GM12865 (cell line): Measurements from ENCODE around the gene FRA10AC1.

Experiments used
- DNase-seq: peaks from one replicate; pipeline ENCODE4 v3.0.0; 2010; ENCODE audit warnings: low read depth
- H3K4me3 ChIP-seq: 2 replicates; pipeline ENCODE4 v1.5.1; 2011; ENCODE audit warnings: mild to moderate bottlenecking, low read depth, low read length, control low read depth
- CTCF ChIP-seq: IDR thresholded peaks from 2 replicates; pipeline ENCODE4 v1.5.1; 2011; ENCODE audit warnings: low read length, control low read depth, low read depth, inconsistent platforms; ENCODE audit not compliant: insufficient read depth; ENCODE audit errors: missing control alignments

FRA10AC1 gene

GRCh38 chr10:93671042-93671441 is 31.4 kb downstream of the FRA10AC1 start:
- no peak for TF ChIP-seq CTCF
- DNase-seq = no peak

GRCh38 chr10:93670372-93670771 is 32.0 kb downstream of the FRA10AC1 start:
- no peak for DNase-seq
- no peak for TF ChIP-seq CTCF
- H3K4me3 ChIP-seq = no peak overlapping the region

More at GRCh38 chr10:93671042-93671441, 31.4 kb downstream of the FRA10AC1 start:
- H3K4me3 ChIP-seq = no peak overlapping the region

DNA sequence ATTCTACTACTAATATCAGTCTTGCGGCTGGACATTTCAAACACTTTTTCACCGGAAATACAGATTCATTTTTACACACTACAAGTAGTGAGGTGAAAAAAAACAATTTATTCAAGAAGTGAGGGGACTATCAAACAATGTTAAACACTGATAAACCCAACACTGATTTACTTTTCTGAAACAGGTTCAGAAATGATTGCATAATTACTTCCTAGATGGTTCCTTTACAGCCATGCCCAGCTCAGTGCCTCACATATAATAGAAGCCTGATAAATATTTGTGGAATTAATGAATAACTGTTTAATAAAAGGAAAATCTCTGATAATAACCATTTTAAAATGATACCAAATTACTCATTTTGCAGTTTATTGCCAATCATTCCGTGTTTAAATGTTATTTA is 34.6 kb downstream of the FRA10AC1 start:
- no peak for TF ChIP-seq CTCF
- no peak overlapping the region for H3K4me3 ChIP-seq
- DNase-seq = no peak

- TF ChIP-seq CTCF = no peak
- no peak overlapping the region for H3K4me3 ChIP-seq
- DNase-seq = no peak
Measured at GRCh38 chr10:93666030-93666429, 36.4 kb downstream of the FRA10AC1 start.

- DNase-seq = no peak
- TF ChIP-seq CTCF = no peak
- H3K4me3 ChIP-seq = no peak overlapping the region
Measured at GRCh38 chr10:93657757-93658156, 44.6 kb downstream of the FRA10AC1 start.

- no peak for DNase-seq
- H3K4me3 ChIP-seq = no peak overlapping the region
- TF ChIP-seq CTCF = no peak
Measured at GRCh38 chr10:93656155-93656554, 46.2 kb downstream of the FRA10AC1 start.

DNA sequence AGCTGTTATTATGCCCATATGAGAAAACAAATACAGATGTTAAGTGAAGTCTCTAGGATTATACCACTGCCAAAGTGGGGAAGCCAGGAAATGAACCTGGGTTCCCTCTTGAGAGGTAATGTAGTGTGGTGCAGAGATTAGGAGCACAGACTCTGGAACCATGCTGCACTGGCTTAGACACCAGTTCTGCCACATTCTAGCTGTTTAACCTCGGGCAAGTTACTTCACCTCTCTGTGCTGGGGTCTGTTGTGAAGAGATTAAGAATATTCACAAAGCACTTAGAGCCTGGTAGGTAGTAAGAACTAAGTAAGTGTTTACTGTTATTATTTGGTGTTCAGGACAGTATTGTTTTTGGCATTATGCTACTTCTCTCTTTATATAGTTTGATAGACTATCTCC is 48.2 kb downstream of the FRA10AC1 start:
- no peak for DNase-seq
- no peak for TF ChIP-seq CTCF
- H3K4me3 ChIP-seq = no peak overlapping the region
